ENCODE data around the gene PITPNB. TPM values are rescaled to one million over a fixed set of nuclear protein-coding genes. Genes with fewer than 3 reads are reported as not detected.

PITPNB gene
- total and polyA plus RNA-seq, 2 of the 13 experiments (the other 11 are each of a cell fraction or from before 2014, with no cell fraction given): 17.0 to 30.1 TPM

GRCh38 chr22:27919942-27920755, 1.1 kb upstream of the PITPNB start (continued):
- TF ChIP-seq ATRX (CRISPR knock-in tag; IDR thresholded peaks at IDR 0.05; ENCODE audit: borderline replicate concordance) (no peak), ZNF737 (CRISPR knock-in tag; IDR thresholded peaks at IDR 0.05; ENCODE audit: borderline replicate concordance) (no peak), TAF15 (IDR thresholded peaks at IDR 0.05; ENCODE audit: low read depth, low read length, poor library complexity, severe bottlenecking) (no peak), ZFP62 (CRISPR knock-in tag; IDR thresholded peaks at IDR 0.05) (no peak), GLI4 (CRISPR knock-in tag; IDR thresholded peaks at IDR 0.05; ENCODE audit: borderline replicate concordance) (no peak), ZNF574 (CRISPR knock-in tag; IDR thresholded peaks at IDR 0.05) (no peak), ZNF207 (IDR thresholded peaks at IDR 0.05; ENCODE audit: borderline replicate concordance) (no peak), MED13 (CRISPR knock-in tag; IDR thresholded peaks at IDR 0.05) (no peak), E2F2 (CRISPR knock-in tag; IDR thresholded peaks at IDR 0.05; ENCODE audit: borderline replicate concordance) (no peak)
